ENCODE results near the gene AGPAT1.

Gene AGPAT1

GRCh38 chr6:32175711-32176475 is at the start of gene AGPAT1:
AGPAT1 (minus strand) TSS chr6:32176084; CDS start chr6:32171496, 4,588 bp downstream.
- peak; percentile 93 for DNase-seq (ENCODE audit: low read depth)
- H3K4me3 ChIP-seq (ENCODE audit: control insufficient read depth, low read depth, low read length): peak within 1 kb of the TSS; percentile 100
- no peak for TF ChIP-seq CTCF (IDR thresholded peaks at IDR 0.05; ENCODE audit: control insufficient read depth, insufficient read depth, low read depth, low read length, missing control alignments)

- H3K4me3 ChIP-seq (ENCODE audit: control insufficient read depth, low read depth, low read length): no peak overlapping the region
- TF ChIP-seq CTCF (IDR thresholded peaks at IDR 0.05; ENCODE audit: control insufficient read depth, insufficient read depth, low read depth, low read length, missing control alignments): no peak
- no peak for DNase-seq (ENCODE audit: low read depth)
These were observed 48.8 kb upstream of the AGPAT1 start for GRCh38 chr6:32224696-32225095.

GRCh38 chr6:32223258-32224235 is 47.7 kb upstream of the AGPAT1 start, which contains the start of gene NOTCH4:
NOTCH4 (minus strand) TSS chr6:32224067; CDS start chr6:32223928, 139 bp downstream.
- H3K4me3 ChIP-seq (ENCODE audit: control insufficient read depth, low read depth, low read length): no peak within 1 kb of the TSS
- TF ChIP-seq CTCF (IDR thresholded peaks at IDR 0.05; ENCODE audit: control insufficient read depth, insufficient read depth, low read depth, low read length, missing control alignments): no peak

GRCh38 chr6:32222333-32223230 is 46.7 kb upstream of the AGPAT1 start:
- no peak for TF ChIP-seq CTCF (IDR thresholded peaks at IDR 0.05; ENCODE audit: control insufficient read depth, insufficient read depth, low read depth, low read length, missing control alignments)
- no peak overlapping the region for H3K4me3 ChIP-seq (ENCODE audit: control insufficient read depth, low read depth, low read length)
- DNase-seq (ENCODE audit: low read depth): no peak

More at GRCh38 chr6:32223258-32224235, 47.7 kb upstream of the AGPAT1 start, which contains the start of gene NOTCH4:
- no peak for DNase-seq (ENCODE audit: low read depth)

- TF ChIP-seq CTCF (IDR thresholded peaks at IDR 0.05; ENCODE audit: control insufficient read depth, insufficient read depth, low read depth, low read length, missing control alignments): no peak
- no peak for DNase-seq (ENCODE audit: low read depth)
- H3K4me3 ChIP-seq (ENCODE audit: control insufficient read depth, low read depth, low read length): no peak overlapping the region
These were observed 44.1 kb upstream of the AGPAT1 start for GRCh38 chr6:32220021-32220420.
